GM18861 (cell line): ENCODE results near the gene DHPS.
A peak's percentile ranks its signal among the peaks of the same experiment; 100 is the strongest.
"Not testable (repeated sequence)": the region's sequence is repeated elsewhere in the genome, so short reads cannot be mapped to it uniquely, and the experiment has no call there.

Source experiments
- ATAC-seq: cut with Tn5 transposase; IDR thresholded peaks from one replicate; pipeline ENCODE4 v1.9.1; 2021; ENCODE audit not compliant: unreplicated experiment

The DHPS gene

GRCh38 chr19:12681074-12681987 lies at the start of gene DHPS:
Gene DHPS (minus strand): TSS chr19:12681880. CDS start chr19:12681766, 114 bp downstream.
- ATAC-seq, result peak; percentile 54

GRCh38 chr19:12731337-12731736 lies 49.7 kb upstream of the DHPS start:
- ATAC-seq, result no peak

GRCh38 chr19:12730064-12730463 lies 48.4 kb upstream of the DHPS start:
- no peak for ATAC-seq

- ATAC-seq, result no peak
Measured at GRCh38 chr19:12727745-12728433, 46.2 kb upstream of the DHPS start.

- no peak for ATAC-seq
Measured at GRCh38 chr19:12726988-12727316, 45.3 kb upstream of the DHPS start.

- ATAC-seq, result not testable (repeated sequence)
Measured at GRCh38 chr19:12725612-12726011, 43.9 kb upstream of the DHPS start.

GRCh38 chr19:12723641-12724426 lies 42.2 kb upstream of the DHPS start, which contains the start of gene TNPO2:
Gene TNPO2 (minus strand): TSS chr19:12723932. CDS start chr19:12720977, 2,955 bp downstream.
- ATAC-seq, result peak; percentile 31

GRCh38 chr19:12723381-12723640 lies 41.6 kb upstream of the DHPS start:
- peak; percentile 10 for ATAC-seq

- ATAC-seq, result peak; percentile 77
Measured at GRCh38 chr19:12722566-12723380, 41.1 kb upstream of the DHPS start.

GRCh38 chr19:12721656-12722565 lies 40.2 kb upstream of the DHPS start:
- ATAC-seq, result peak; percentile 3

GRCh38 chr19:12720851-12721655 lies 39.4 kb upstream of the DHPS start:
- no peak for ATAC-seq

GRCh38 chr19:12720296-12720695 lies 38.6 kb upstream of the DHPS start:
- ATAC-seq, result no peak

- no peak for ATAC-seq
Measured at GRCh38 chr19:12715929-12716328, 34.2 kb upstream of the DHPS start.

GRCh38 chr19:12715102-12715501 lies 33.4 kb upstream of the DHPS start:
- no peak for ATAC-seq

GRCh38 chr19:12713304-12713703 lies 31.6 kb upstream of the DHPS start:
- not testable (repeated sequence) for ATAC-seq

- not testable (repeated sequence) for ATAC-seq
Measured at GRCh38 chr19:12712077-12712476, 30.4 kb upstream of the DHPS start.

- no peak for ATAC-seq
Measured at GRCh38 chr19:12711187-12711586, 29.5 kb upstream of the DHPS start.

- ATAC-seq, result no peak
Measured at GRCh38 chr19:12708641-12709040, 27.0 kb upstream of the DHPS start.

GRCh38 chr19:12706332-12706718 lies 24.6 kb upstream of the DHPS start:
- no peak for ATAC-seq
